HepG2 (cell line): ENCODE data around the gene LRP5. TPM values are rescaled to one million over a fixed set of nuclear protein-coding genes. Genes with fewer than 3 reads are reported as not detected.

Experiments
- ATAC-seq: fragments of 200-7000 bp; cut with Tn5 transposase; 3 replicates; pipeline ENCODE4 v1.9.1; 2020; ENCODE audit warnings: mild to moderate bottlenecking, moderate library complexity
- BruUV-seq: library from RNA; stranded (reverse); fragments of 400-500 nt; replicated peaks from 2 replicates; lab custom pipeline; 2021; lab: Mats Ljungman, UMichigan
- CTCF ChIA-PET: fragments of 300-600 bp; formaldehyde crosslinking; extraction: SDS; loops from one replicate; lab custom pipeline; 2021; ENCODE audit warnings: low total read pairs, inconsistent platforms, low intra/inter-chr PET ratio; lab: Yijun Ruan, JAX
- POLR2A ChIA-PET: fragments of 350-600 bp; sonication (Branson Sonifier 250); formaldehyde crosslinking; loops from one replicate; lab custom pipeline; 2020; ENCODE audit warnings: antibody characterized with exemption, inconsistent platforms; lab: Yijun Ruan, JAX
- DNase-seq: peaks from one replicate; pipeline ENCODE4 v3.0.0-alpha.2; 2015; ENCODE audit warnings: low spot score
- FAIRE-seq: peaks from 3 replicates; lab custom pipeline; 2011; peaks lifted over from hg19 to GRCh38; lab: Jason Lieb, UNC
- H2AFZ ChIP-seq: one replicate; pipeline ENCODE4 v1.6.1; 2011; ENCODE audit warnings: low read length, inconsistent platforms
- H3K27ac ChIP-seq: fragments of 300-600 bp; 3 replicates; pipeline ENCODE4 v1.8.0; 2011; ENCODE audit warnings: mixed run types, mild to moderate bottlenecking, mixed read lengths, low read length, inconsistent platforms; ENCODE audit not compliant: insufficient read depth; ENCODE audit errors: extremely low read length
- H3K27me3 ChIP-seq, 2 experiments: fragments of 200-600 bp in 1 of 2; 2 replicates in 1 of 2; 3 replicates in 1 of 2; pipeline versions ENCODE4 v1.6.0 to v1.8.0; 2011; ENCODE audit warnings: low read length in 2 of 2, mild to moderate bottlenecking in 2 of 2, moderate library complexity in 2 of 2, inconsistent platforms in 1 of 2; ENCODE audit not compliant: insufficient read depth in 2 of 2, control insufficient read depth in 1 of 2
- H3K36me3 ChIP-seq, 2 experiments: fragments of 200-600 bp in 1 of 2; replicated peaks in 1 of 2; 2 replicates in 1 of 2; 3 replicates in 1 of 2; pipeline versions ENCODE4 v1.5.1 to v1.8.0; 2011; ENCODE audit warnings: low read length in 2 of 2, inconsistent platforms in 1 of 2; ENCODE audit not compliant: insufficient read depth in 2 of 2, control insufficient read depth in 1 of 2
- H3K4me1 ChIP-seq: 2 replicates; pipeline ENCODE4 v1.5.1; 2012; ENCODE audit warnings: low read length, inconsistent platforms; ENCODE audit not compliant: insufficient read depth
- H3K4me2 ChIP-seq: 2 replicates; pipeline ENCODE4 v1.6.0; 2011; ENCODE audit warnings: low read depth, low read length, inconsistent platforms
- H3K4me3 ChIP-seq, 3 experiments: fragments of 200-600 bp in 1 of 3; sonication (generic), shearing (Covaris generic) in 1 of 3; replicated peaks in 1 of 3; 2 replicates each; pipeline ENCODE4 v1.5.1; 2011 to 2016; ENCODE audit warnings: low read length in 3 of 3, inconsistent platforms in 2 of 3, low read depth in 2 of 3, mild to moderate bottlenecking in 2 of 3, control low read depth in 1 of 3, mixed read lengths in 1 of 3; ENCODE audit not compliant: insufficient read depth in 1 of 3
- H3K79me2 ChIP-seq: one replicate; pipeline ENCODE4 v1.6.1; 2011; ENCODE audit warnings: low read length, inconsistent platforms; ENCODE audit not compliant: insufficient read depth
- H3K9ac ChIP-seq: 2 replicates; pipeline ENCODE4 v1.6.0; 2011; ENCODE audit warnings: mild to moderate bottlenecking, low read depth, low read length, inconsistent platforms; ENCODE audit not compliant: insufficient read depth
- H3K9me3 ChIP-seq: 2 replicates; pipeline ENCODE4 v1.5.1; 2012; ENCODE audit warnings: mild to moderate bottlenecking, low read length
- H4K20me1 ChIP-seq: 2 replicates; pipeline ENCODE4 v1.6.0; 2011; ENCODE audit warnings: inconsistent platforms, mild to moderate bottlenecking, low read length, moderate library complexity; ENCODE audit not compliant: insufficient read depth
- AGO2 ChIP-seq: fragments of 200-400 bp; formaldehyde crosslinking; optimal IDR thresholded peaks from 2 replicates; pipeline ENCODE3; 2017; ENCODE audit warnings: mild to moderate bottlenecking, low read depth, low read length, moderate library complexity
- CTCF ChIP-seq: sonication (generic); formaldehyde crosslinking; IDR thresholded peaks from 2 replicates; pipeline ENCODE4 v1.5.0; 2020; ENCODE audit warnings: mild to moderate bottlenecking, missing genetic modification reagents, moderate library complexity
- JDP2 ChIP-seq: sonication (generic); formaldehyde crosslinking; IDR thresholded peaks from 2 replicates; pipeline ENCODE4 v1.8.1; 2022; ENCODE audit warnings: missing genetic modification reagents, borderline replicate concordance
- ZNF589 ChIP-seq: sonication (generic); formaldehyde crosslinking; conservative IDR thresholded peaks from 2 replicates; pipeline ENCODE4 v1.8.0; 2022; ENCODE audit warnings: mild to moderate bottlenecking, moderate library complexity, missing genetic modification reagents
- ZNF777 ChIP-seq: sonication (generic); formaldehyde crosslinking; IDR thresholded peaks from 2 replicates; pipeline ENCODE4 v1.4.0; 2020; ENCODE audit warnings: missing genetic modification reagents
- WGBS: methylation state at CpG from one replicate; pipeline ENCODE4 v1.1.6; 2017; ENCODE audit warnings: low lambda C conversion rate; 5-methylcytosine and 5-hydroxymethylcytosine counted together
- in situ Hi-C: cut with HindIII; loops from 2 replicates; pipeline ENCODE4 v1.10.0; 2017; ENCODE audit warnings: low pct_unique_long_range_greater_than_20kb; ENCODE audit not compliant: extremely low pct_ligation_motif_present
- intact Hi-C: fragments of 100-400 bp; cut with micrococcal nuclease; formaldehyde crosslinking; loops from one replicate; pipeline ENCODE4 v1.10.0; 2022; ENCODE audit not compliant: unreplicated experiment
- polyA plus RNA-seq, 8 experiments: library from polyadenylated mRNA; depleted of rRNA in 3 of 8; stranded (reverse) in 7 of 8; unstranded in 1 of 8; fragments of >200 nt; fragmentation: Illumina TruSeq in 4 of 8; extraction: Trizol in 4 of 8; gene quantifications; 2 replicates each; pipeline versions ENCODE4 v1.2.1 to v1.2.3, GENCODE V29; 2011 to 2016; ENCODE audit warnings: low read depth in 4 of 8, missing spikeins in 1 of 8, mixed read lengths in 1 of 8; ENCODE audit not compliant: insufficient read depth in 1 of 8
- total RNA-seq, 5 experiments: library from RNA; depleted of rRNA; stranded (reverse); fragments of >200 nt; fragmentation: Illumina TruSeq; extraction: Trizol; gene quantifications; 2 replicates each; pipeline ENCODE4 v1.2.3, GENCODE V29; 2016; ENCODE audit warnings: low read depth in 1 of 5

The LRP5 gene
- total and polyA plus RNA-seq, 2 of the 13 experiments (the other 11 are each of a cell fraction or from before 2014, with no cell fraction given), result 40.4 to 64.0 TPM

- ATAC-seq, result peak; percentile 9
- Histone ChIP-seq H3K79me2 (peaks cover 17% of the 10 kb centered on the region), H3K4me2 (no peak overlapping the region), H2AFZ (no peak overlapping the region), H3K4me3 (no peak overlapping the region), H4K20me1 (peaks cover 18% of the 10 kb centered on the region), H3K9ac (no peak overlapping the region), H3K27me3 (no peaks in the 10 kb centered on the region), H3K4me1 (peaks cover 2% of the 10 kb centered on the region), H3K27ac (no peak overlapping the region), H3K9me3 (no peaks in the 10 kb centered on the region), H3K36me3 (peaks cover 48 to 80% of the 10 kb centered on the region in 2 experiments; a peak in 4 of 5 replicates)
- in situ Hi-C loops (no loop called here), intact Hi-C loops (no loop called here)
- DNase-seq, result no peak
- ChIA-PET POLR2A (no interaction called here), CTCF (no interaction called here)
- no peak for TF ChIP-seq ZNF777 (CRISPR knock-in tag)
- TF ChIP-seq ZNF589, result no peak
- TF ChIP-seq CTCF (CRISPR knock-in tag), result peak; percentile 11; the same call in 1 of the 2 replicates
- 94% methylated on average over 9 of the region's 11 CpGs for WGBS
- BruUV-seq, result no TSS peak
- FAIRE-seq, result no peak
Observed at GRCh38 chr11:68388595-68389198, 76.3 kb downstream of the LRP5 start.

GRCh38 chr11:68390315-68390714 lies 77.9 kb downstream of the LRP5 start:
- FAIRE-seq (no peak), DNase-seq (no peak), ATAC-seq (no peak)
- peaks cover 6% of the 10 kb centered on the region for H3K79me2 ChIP-seq
- H3K27me3 ChIP-seq, result no peaks in the 10 kb centered on the region
- intact Hi-C loops, result no loop called here
- no peak overlapping the region for H3K9ac ChIP-seq
- no peaks in the 10 kb centered on the region for H3K9me3 ChIP-seq
- H3K4me1 ChIP-seq, result no peaks in the 10 kb centered on the region
- peaks cover 10% of the 10 kb centered on the region for H4K20me1 ChIP-seq
- no peak overlapping the region for H3K4me2 ChIP-seq
- ChIA-PET POLR2A (no interaction called here), CTCF (no interaction called here)
- peaks cover 50 to 83% of the 10 kb centered on the region in 2 experiments; a peak in 4 of 5 replicates for H3K36me3 ChIP-seq
- no TSS peak for BruUV-seq
- WGBS, result 97% methylated on average over 14 of the region's 16 CpGs
- peak; percentile 43 for TF ChIP-seq AGO2
- no peak for TF ChIP-seq JDP2 (CRISPR knock-in tag)
- TF ChIP-seq, all 625 proteins: peak for 1
- Histone ChIP-seq H3K27ac (no peak overlapping the region), H3K4me3 (no peak overlapping the region), H2AFZ (no peak overlapping the region)
- in situ Hi-C loops, result no loop called here
